Fibroblast of mammary gland (primary cell): ENCODE data around the gene SORD.
"Not testable (repeated sequence)": the region's sequence is repeated elsewhere in the genome, so short reads cannot be mapped to it uniquely, and the experiment has no call there.

Source experiments
- DNase-seq: peaks from one replicate; pipeline ENCODE4 v3.0.0-alpha.2; 2010; ENCODE audit warnings: low read depth
- H3K4me3 ChIP-seq: 2 replicates; pipeline ENCODE4 v1.5.1; 2011; ENCODE audit warnings: low read depth, mild to moderate bottlenecking, low read length, moderate library complexity; ENCODE audit not compliant: control insufficient read depth
- TF ChIP-seq, protein P1 (sequence below): conservative IDR thresholded peaks from 2 replicates; pipeline ENCODE4 v1.5.1; 2011; ENCODE audit warnings: low read depth, low read length, inconsistent platforms; ENCODE audit not compliant: control insufficient read depth, insufficient read depth

Gene SORD

GRCh38 chr15:45082412-45082811, 59.4 kb downstream of the SORD start:
- H3K4me3 ChIP-seq, DNase-seq: not testable (repeated sequence)

GRCh38 chr15:45083223-45083622, 60.2 kb downstream of the SORD start:
- H3K4me3 ChIP-seq = no peak overlapping the region
- TF ChIP-seq, protein P1, sequence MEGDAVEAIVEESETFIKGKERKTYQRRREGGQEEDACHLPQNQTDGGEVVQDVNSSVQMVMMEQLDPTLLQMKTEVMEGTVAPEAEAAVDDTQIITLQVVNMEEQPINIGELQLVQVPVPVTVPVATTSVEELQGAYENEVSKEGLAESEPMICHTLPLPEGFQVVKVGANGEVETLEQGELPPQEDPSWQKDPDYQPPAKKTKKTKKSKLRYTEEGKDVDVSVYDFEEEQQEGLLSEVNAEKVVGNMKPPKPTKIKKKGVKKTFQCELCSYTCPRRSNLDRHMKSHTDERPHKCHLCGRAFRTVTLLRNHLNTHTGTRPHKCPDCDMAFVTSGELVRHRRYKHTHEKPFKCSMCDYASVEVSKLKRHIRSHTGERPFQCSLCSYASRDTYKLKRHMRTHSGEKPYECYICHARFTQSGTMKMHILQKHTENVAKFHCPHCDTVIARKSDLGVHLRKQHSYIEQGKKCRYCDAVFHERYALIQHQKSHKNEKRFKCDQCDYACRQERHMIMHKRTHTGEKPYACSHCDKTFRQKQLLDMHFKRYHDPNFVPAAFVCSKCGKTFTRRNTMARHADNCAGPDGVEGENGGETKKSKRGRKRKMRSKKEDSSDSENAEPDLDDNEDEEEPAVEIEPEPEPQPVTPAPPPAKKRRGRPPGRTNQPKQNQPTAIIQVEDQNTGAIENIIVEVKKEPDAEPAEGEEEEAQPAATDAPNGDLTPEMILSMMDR = no peak

GRCh38 chr15:45084163-45084562, 61.2 kb downstream of the SORD start:
- TF ChIP-seq, protein P1 = no peak
- no peak overlapping the region for H3K4me3 ChIP-seq
- no peak for DNase-seq

More at GRCh38 chr15:45083223-45083622, 60.2 kb downstream of the SORD start:
- no peak for DNase-seq

DNA sequence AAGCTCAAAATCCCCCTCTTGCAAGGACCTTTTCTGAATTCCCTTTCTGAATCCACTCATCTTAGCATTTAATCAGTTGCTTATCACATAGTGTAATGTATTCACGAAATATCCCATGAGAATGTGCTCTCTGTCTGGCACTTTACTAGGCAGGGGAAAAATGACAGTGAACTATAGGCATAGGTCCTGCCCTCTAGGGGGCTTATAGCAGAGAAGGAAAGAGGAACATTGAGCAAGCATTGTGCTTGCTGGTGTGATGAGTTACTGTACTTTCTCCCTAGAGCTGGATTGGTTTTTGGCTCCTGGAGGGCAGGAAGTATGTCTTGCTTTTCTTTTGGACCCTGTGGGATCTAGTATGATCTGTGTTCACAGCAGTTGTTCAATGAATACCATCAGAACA, 64.5 kb downstream of the SORD start:
- DNase-seq = no peak
- TF ChIP-seq, protein P1 = no peak
- no peak overlapping the region for H3K4me3 ChIP-seq

GRCh38 chr15:45088801-45089711, 66.1 kb downstream of the SORD start:
- TF ChIP-seq, protein P1 = no peak
- no peak overlapping the region for H3K4me3 ChIP-seq

DNA sequence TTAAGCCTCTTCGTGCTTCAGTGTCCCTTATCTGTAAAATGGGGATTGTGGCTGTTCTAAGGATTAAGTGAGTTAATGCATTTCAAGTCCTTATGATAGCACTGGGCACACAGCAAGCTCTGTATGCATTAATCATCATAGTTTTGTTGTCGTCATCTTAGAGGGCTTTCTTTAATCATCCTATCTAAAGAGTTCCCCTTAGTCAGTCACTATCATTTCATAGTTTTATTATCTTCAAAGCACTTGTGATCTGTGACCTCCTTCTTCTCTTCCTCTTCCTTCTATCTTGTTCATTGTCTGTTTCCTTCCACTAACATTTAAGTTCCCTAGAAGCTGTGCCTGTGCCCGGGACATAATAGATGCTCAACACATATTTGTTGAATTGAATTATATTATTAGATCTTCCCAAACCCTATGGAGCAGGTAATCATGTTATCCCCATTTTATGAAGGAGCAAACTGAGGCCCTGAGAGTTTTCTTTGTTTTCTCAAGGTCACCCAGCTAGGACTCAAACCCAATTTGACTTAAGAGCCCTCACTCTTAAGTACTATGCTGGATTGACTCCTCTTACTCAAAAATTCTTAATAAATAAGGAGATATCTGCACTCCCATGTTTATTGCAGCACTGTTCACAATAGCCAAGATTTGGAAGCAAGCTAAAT, 66.8 kb downstream of the SORD start:
- TF ChIP-seq, protein P1 = no peak
- no peak for DNase-seq
- no peak overlapping the region for H3K4me3 ChIP-seq

More at GRCh38 chr15:45088801-45089711, 66.1 kb downstream of the SORD start:
- DNase-seq = peak; percentile 14

DNA sequence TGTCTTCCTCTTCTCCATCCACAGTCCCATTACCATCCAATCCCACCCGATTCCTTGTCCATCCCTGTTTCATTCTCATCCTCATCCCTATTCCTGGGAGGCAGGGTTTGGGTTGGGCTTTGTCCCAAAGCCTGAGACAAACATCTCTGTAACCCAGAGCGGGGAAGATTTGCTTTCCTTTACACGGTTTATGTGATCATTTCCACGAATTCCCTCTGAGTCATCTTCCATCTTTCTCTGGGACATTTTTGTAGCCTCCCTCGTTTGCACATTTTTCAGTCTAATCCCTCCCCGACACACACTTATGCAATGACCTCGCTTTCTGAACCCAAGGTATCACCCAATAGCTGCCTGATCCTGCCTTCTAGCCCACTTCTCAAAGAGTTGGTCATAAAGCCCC, 68.2 kb downstream of the SORD start:
- no peak overlapping the region for H3K4me3 ChIP-seq
- TF ChIP-seq, protein P1 = no peak
- peak; percentile 26 for DNase-seq
